ENCODE data around the gene TNFSF15.

TNFSF15 gene

GRCh38 chr9:114787214-114787613 is 18.6 kb downstream of the TNFSF15 start:
- no peak for DNase-seq

GRCh38 chr9:114785866-114786650 is 19.8 kb downstream of the TNFSF15 start:
- DNase-seq: no peak

- DNase-seq: no peak
Observed at GRCh38 chr9:114784721-114785279, 21.0 kb downstream of the TNFSF15 start.

GRCh38 chr9:114782586-114782985 is 23.3 kb downstream of the TNFSF15 start:
- no peak for DNase-seq

GRCh38 chr9:114779352-114779845 is 26.4 kb downstream of the TNFSF15 start:
- DNase-seq: peak; percentile 69

- DNase-seq: no peak
Observed at GRCh38 chr9:114777821-114778609, 27.8 kb downstream of the TNFSF15 start.

GRCh38 chr9:114776683-114777399 is 29.0 kb downstream of the TNFSF15 start:
- no peak for DNase-seq

- no peak for DNase-seq
Observed at GRCh38 chr9:114775981-114776380, 29.9 kb downstream of the TNFSF15 start.

GRCh38 chr9:114775121-114775520 is 30.7 kb downstream of the TNFSF15 start:
- no peak for DNase-seq

GRCh38 chr9:114774524-114774923 is 31.3 kb downstream of the TNFSF15 start:
- no peak for DNase-seq

- no peak for DNase-seq
Observed at GRCh38 chr9:114771889-114772288, 34.0 kb downstream of the TNFSF15 start.

GRCh38 chr9:114770991-114771390 is 34.8 kb downstream of the TNFSF15 start:
- DNase-seq: no peak

GRCh38 chr9:114769624-114770023 is 36.2 kb downstream of the TNFSF15 start:
- DNase-seq: no peak

GRCh38 chr9:114763220-114763619 is 42.6 kb downstream of the TNFSF15 start:
- DNase-seq: no peak

GRCh38 chr9:114761523-114761922 is 44.3 kb downstream of the TNFSF15 start:
- DNase-seq: no peak

- DNase-seq: no peak
Observed at GRCh38 chr9:114759512-114760341, 46.1 kb downstream of the TNFSF15 start.

GRCh38 chr9:114757984-114758383 is 47.9 kb downstream of the TNFSF15 start:
- DNase-seq: no peak

- DNase-seq: no peak
Observed at GRCh38 chr9:114757395-114757794, 48.4 kb downstream of the TNFSF15 start.

GRCh38 chr9:114756920-114757319 is 48.9 kb downstream of the TNFSF15 start:
- DNase-seq: no peak

- DNase-seq: no peak
Observed at GRCh38 chr9:114754581-114754980, 51.3 kb downstream of the TNFSF15 start.

- peak; percentile 83 for DNase-seq
Observed at GRCh38 chr9:114746591-114747346, 59.1 kb downstream of the TNFSF15 start.
